ENCODE results near the gene DUT.
A peak's percentile ranks its signal among the peaks of the same experiment; 100 is the strongest.
"Not testable (repeated sequence)": the region's sequence is repeated elsewhere in the genome, so short reads cannot be mapped to it uniquely, and the experiment has no call there.

DUT gene

DNA sequence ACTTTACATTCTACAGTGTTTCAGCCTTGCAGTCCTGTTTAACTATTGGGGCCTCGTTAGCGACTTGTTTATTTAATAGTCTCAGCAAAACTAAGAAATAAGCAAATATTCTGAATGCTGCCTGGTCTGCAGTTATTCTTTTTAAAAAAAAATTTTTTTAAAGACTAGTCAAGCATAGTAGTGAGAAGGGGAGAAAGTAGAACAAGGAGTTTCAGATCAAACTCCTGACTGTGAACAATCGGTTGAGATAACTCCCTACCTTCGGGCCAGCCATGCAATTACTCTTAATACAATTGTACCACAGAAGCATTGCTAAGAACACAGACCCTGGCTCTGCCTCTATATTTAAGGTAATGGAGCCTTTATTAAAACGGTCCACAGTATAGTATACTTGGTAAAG lies 5.8 kb upstream of the DUT start:
- DNase-seq (ENCODE audit: insufficient read length, low spot score) = no peak
- no peak for FAIRE-seq
- TF ChIP-seq, protein P1, sequence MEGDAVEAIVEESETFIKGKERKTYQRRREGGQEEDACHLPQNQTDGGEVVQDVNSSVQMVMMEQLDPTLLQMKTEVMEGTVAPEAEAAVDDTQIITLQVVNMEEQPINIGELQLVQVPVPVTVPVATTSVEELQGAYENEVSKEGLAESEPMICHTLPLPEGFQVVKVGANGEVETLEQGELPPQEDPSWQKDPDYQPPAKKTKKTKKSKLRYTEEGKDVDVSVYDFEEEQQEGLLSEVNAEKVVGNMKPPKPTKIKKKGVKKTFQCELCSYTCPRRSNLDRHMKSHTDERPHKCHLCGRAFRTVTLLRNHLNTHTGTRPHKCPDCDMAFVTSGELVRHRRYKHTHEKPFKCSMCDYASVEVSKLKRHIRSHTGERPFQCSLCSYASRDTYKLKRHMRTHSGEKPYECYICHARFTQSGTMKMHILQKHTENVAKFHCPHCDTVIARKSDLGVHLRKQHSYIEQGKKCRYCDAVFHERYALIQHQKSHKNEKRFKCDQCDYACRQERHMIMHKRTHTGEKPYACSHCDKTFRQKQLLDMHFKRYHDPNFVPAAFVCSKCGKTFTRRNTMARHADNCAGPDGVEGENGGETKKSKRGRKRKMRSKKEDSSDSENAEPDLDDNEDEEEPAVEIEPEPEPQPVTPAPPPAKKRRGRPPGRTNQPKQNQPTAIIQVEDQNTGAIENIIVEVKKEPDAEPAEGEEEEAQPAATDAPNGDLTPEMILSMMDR (IDR thresholded peaks at IDR 0.05; ENCODE audit: insufficient read depth, missing control alignments) = no peak

DNA sequence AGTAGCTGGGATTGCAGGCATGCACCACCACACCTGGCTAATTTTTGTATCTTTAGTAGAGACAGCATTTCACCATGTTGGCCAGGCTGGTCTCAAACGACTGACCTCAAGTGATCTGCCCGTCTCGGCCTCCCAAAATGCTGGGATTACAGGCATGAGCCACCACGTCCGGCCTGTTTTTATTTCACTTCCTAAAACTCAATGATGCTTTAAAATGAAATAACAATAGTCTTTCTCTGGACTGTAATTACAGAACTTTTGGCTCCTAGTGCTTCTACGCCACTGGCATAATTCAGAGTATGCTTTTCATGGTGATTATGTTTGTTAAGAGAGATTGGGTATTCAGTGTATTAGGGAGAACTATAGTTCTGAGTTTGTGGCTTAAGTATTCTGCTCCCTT lies 5.0 kb upstream of the DUT start:
- DNase-seq (ENCODE audit: insufficient read length, low spot score); FAIRE-seq: not testable (repeated sequence)

DNA sequence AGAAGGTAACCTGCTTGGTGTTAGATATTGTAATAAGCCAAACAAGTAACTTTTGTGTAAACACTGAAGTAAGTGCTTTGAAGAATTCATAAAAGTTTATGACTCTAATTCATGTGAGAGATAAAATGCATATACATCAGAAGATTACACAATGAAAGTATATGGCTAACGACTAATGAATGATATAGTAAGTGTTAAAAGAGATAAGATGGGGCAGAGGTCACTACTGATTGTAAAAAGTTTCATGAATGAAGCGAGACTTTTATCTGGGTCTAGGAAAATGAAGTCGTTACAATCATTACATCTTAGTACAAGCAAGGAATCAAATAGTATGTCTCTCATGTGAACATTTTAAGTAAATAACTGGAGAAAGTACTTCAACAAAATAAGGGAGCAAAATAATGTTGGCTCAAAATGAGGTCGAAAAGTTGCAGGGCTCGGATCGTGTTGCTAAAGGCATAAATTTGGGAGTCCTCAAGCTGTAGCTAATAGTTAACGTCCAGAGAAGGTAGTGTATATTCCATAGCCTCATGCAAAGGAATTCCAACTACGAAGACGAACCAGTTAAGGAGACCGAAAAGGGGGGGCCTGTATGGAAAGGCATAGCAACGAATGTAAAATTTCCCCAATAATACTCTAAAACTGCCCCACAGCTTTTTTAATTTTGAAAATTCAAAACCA lies 984 bp upstream of the DUT start:
- FAIRE-seq (no peak), DNase-seq (ENCODE audit: insufficient read length, low spot score) (no peak)
- TF ChIP-seq, protein P1 (IDR thresholded peaks at IDR 0.05; ENCODE audit: insufficient read depth, missing control alignments) = no peak

DNA sequence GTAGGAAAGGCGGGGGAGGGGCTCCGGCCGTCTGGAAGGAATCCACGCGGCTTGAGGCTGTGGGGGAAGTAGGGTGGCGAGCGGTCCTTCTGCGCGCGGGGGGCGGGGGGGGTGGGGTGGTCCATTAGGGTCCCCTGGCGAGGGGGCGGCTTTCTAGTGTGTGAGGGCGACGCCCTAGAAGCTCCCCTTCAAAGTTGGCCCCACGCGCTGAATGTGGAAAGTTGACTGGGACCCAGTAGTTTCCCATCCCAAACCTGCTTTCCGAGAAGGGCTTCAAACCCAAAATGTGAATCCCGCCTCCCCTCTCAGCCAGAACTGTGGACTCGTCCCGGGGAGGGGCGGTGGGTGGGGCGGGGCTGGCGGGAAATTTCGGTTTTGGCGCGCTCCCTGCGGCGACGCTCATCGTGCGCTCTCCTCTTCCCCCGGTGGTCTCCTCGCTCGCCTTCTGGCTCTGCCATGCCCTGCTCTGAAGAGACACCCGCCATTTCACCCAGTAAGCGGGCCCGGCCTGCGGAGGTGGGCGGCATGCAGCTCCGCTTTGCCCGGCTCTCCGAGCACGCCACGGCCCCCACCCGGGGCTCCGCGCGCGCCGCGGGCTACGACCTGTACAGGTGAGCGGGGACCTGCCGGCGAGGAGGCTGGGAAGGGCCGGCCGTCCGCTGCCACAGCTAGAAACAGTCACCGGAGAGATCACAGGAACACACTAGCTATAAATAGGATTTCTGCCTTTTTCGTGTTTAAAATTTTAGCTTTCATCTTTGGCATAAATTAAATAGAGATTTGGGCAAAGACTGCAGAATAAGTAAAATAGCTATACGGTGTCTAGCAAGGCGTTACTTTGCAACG lies 790 bp downstream of the DUT start:
- FAIRE-seq = no peak
- peak; percentile 32 for DNase-seq (ENCODE audit: insufficient read length, low spot score)
- TF ChIP-seq, protein P1 (IDR thresholded peaks at IDR 0.05; ENCODE audit: insufficient read depth, missing control alignments) = no peak

DNA sequence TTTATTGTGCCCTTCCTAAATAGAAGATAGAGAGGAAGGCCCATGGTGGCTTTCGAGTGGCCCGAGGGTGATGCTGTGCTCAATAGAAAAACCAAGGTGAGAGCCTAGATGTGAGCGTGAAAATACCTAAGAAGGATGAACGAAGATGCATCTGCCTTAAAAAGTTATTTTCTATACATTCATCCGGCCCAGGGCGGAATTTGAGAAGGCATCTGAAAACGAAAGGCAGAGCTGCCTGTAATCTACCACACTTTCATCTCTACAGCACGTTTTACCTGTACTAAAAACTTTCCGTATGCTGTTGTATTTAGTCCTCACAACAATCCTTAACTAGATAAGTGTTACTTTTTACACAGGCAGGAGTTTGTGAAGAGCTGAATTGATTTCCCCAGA lies 1.4 kb downstream of the DUT start:
- no peak for FAIRE-seq

DNA sequence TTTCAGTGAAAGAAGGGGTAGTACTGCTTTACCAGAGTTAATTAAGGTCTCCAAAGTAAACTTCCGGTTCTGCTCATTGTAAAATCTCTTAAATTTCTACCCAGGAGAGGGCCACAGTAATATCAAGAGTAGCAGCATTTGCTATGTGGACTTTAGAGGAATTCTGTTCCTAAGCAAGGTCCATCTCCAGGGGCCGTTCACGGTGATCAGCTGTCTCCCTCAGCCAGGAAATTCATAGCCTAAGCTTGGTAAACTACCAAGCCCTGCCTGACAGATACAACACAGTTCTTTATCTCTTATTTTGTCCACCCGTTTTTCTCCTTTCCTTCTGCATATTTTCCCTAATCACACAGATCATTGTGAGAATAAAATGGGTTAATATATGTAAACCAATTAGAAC lies 2.3 kb downstream of the DUT start:
- DNase-seq (ENCODE audit: insufficient read length, low spot score) (no peak), FAIRE-seq (no peak)
- TF ChIP-seq, protein P1 (IDR thresholded peaks at IDR 0.05; ENCODE audit: insufficient read depth, missing control alignments) = no peak

More for the DNA sequence above, 1.4 kb downstream of the DUT start:
- TF ChIP-seq, protein P1 (IDR thresholded peaks at IDR 0.05; ENCODE audit: insufficient read depth, missing control alignments) = no peak
- no peak for DNase-seq (ENCODE audit: insufficient read length, low spot score)

DNA sequence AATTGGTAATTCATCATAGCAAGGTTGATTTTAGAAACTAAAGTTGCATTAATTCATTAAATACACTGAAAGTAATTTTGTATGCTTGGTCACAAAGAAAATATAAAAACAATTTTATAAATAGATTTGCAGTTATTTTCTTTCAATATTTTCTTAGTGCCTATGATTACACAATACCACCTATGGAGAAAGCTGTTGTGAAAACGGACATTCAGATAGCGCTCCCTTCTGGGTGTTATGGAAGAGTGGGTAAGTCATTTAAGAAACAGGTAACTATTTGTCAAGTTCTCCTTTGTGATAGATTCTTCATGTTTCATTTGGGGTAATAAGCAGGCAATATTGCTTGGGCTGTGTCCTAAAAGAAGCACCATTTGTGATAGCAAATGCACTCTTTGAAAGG lies 3.0 kb downstream of the DUT start:
- TF ChIP-seq, protein P1 (IDR thresholded peaks at IDR 0.05; ENCODE audit: insufficient read depth, missing control alignments) = no peak
- FAIRE-seq = no peak
- DNase-seq (ENCODE audit: insufficient read length, low spot score) = no peak

All from D721Med (cell line).